MV-4-11 (cell line): ENCODE measurements around the gene MRPL37.
"Not testable (repeated sequence)": the region's sequence is repeated elsewhere in the genome, so short reads cannot be mapped to it uniquely, and the experiment has no call there.

Experiments
- DNase-seq: peaks from one replicate; lab custom pipeline; 2025; lab: John Stamatoyannopoulos, UW

Gene MRPL37

GRCh38 chr1:54220004-54220811 lies 20.2 kb downstream of the MRPL37 start:
- DNase-seq, result peak; percentile 81

GRCh38 chr1:54221113-54221834 lies 21.3 kb downstream of the MRPL37 start:
- DNase-seq, result peak; percentile 39

- no peak for DNase-seq
Observed at GRCh38 chr1:54221867-54222484, 22.0 kb downstream of the MRPL37 start.

GRCh38 chr1:54222711-54223110 lies 22.7 kb downstream of the MRPL37 start:
- DNase-seq, result no peak

- no peak for DNase-seq
Observed at GRCh38 chr1:54223441-54224202, 23.7 kb downstream of the MRPL37 start.

GRCh38 chr1:54224233-54224632 lies 24.3 kb downstream of the MRPL37 start:
- no peak for DNase-seq

- DNase-seq, result no peak
Observed at GRCh38 chr1:54225378-54225777, 25.4 kb downstream of the MRPL37 start.

GRCh38 chr1:54225986-54226559 lies 26.1 kb downstream of the MRPL37 start:
- no peak for DNase-seq

- peak; percentile 60 for DNase-seq
Observed at GRCh38 chr1:54227091-54227602, 27.2 kb downstream of the MRPL37 start.

GRCh38 chr1:54227891-54228310 lies 27.9 kb downstream of the MRPL37 start:
- peak; percentile 61 for DNase-seq

GRCh38 chr1:54228638-54229079 lies 28.7 kb downstream of the MRPL37 start:
- no peak for DNase-seq

- DNase-seq, result peak; percentile 30
Observed at GRCh38 chr1:54229281-54229891, 29.4 kb downstream of the MRPL37 start.

- DNase-seq, result peak; percentile 54
Observed at GRCh38 chr1:54230507-54231339, 30.8 kb downstream of the MRPL37 start.

- DNase-seq, result not testable (repeated sequence)
Observed at GRCh38 chr1:54233196-54233595, 33.2 kb downstream of the MRPL37 start.

GRCh38 chr1:54234284-54234683 lies 34.3 kb downstream of the MRPL37 start:
- DNase-seq, result no peak

GRCh38 chr1:54237586-54237985 lies 37.6 kb downstream of the MRPL37 start:
- DNase-seq, result no peak

GRCh38 chr1:54238353-54239034 lies 38.5 kb downstream of the MRPL37 start:
- DNase-seq, result peak; percentile 87

GRCh38 chr1:54239035-54239383 lies 39.0 kb downstream of the MRPL37 start:
- DNase-seq, result no peak

GRCh38 chr1:54239631-54240031 lies 39.7 kb downstream of the MRPL37 start:
- no peak for DNase-seq
